IPS-18c (cell line): ENCODE data around the gene SH3BP5L.
"Not testable (repeated sequence)": the region's sequence is repeated elsewhere in the genome, so short reads cannot be mapped to it uniquely, and the experiment has no call there.

Experiments used
- H3K4me3 ChIP-seq: 2 replicates; pipeline ENCODE4 v1.7.0; 2013; ENCODE audit warnings: low read depth, mild to moderate bottlenecking, low read length, moderate library complexity; ENCODE audit not compliant: insufficient read depth
- H3K9me3 ChIP-seq: one replicate; pipeline ENCODE4 v1.6.1; 2013; ENCODE audit warnings: mild to moderate bottlenecking, low read length, moderate library complexity; ENCODE audit not compliant: control insufficient read depth, insufficient read depth

The SH3BP5L gene

DNA sequence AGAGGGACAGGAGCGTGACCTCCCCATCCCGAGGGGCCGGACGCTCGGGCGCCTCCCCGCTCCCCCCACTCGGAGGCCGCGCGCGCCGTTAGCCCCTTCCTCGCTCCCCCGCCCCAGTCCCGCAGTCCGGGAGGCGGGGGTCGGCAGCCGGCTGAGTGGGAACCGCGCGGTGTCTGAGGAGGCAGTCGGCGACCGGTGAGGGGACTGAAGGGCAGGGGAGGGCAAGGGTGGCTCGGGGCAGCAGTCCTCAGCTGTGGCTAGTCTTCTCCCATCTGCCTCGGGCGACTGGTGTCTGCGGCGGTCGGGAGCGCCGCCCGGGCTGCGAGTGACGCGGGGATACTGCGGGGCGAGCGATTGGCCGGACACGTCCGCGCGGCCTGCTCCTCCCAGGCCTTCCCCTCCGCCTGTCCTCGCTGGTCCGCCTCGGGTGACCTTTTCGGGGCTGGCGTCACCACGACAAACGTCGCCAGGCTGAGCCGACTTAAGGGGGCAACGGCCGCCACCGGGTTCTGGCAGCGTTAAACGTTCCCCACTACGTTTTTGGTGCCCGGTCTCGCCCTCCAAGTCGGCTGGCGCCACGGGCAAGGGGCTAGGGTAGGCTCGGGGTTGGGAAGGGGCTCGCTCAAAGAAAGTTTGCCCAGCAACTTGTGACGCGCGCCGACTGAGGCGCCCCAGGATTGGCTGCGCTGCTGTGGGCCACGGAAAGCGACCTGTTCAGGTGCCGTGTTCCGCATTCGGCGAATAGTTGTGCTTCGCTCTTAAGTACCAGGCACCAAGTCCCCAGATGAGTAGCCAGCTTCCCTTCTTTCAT, 12.8 kb upstream of the SH3BP5L start:
- no peaks in the 10 kb centered on the region for H3K9me3 ChIP-seq
- peak overlapping the region; percentile 98 for H3K4me3 ChIP-seq

DNA sequence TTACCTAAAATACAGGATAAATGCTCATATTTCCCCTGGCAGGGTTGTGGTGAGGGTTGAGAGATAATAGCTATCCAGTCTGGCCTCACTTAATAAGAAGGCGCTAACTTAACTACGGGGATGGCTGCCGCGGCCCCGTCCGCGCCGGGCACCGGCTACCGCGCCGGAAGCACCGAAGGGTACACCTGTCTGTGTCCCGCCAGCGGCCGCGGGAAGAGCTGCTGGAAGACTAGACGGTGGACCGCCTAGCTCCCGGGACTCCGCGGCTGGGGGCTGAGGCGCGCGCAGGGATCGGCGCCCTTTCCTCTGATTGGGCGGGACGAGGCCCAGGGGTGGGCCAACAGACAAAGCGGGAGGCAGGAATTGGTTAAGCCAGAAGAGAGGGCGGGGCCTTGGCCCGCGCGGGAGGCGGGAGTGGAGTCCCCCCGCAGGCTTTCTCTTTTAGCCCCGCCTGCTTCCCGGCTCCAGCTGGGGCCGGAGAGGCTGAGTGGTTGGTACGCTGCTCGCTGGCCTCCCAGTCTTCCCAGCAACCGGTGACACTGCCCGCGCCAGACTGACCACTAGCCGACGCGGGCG, 12.2 kb upstream of the SH3BP5L start, which contains the start of gene ZNF672:
Gene ZNF672 (plus strand): TSS at position 444 of the 576 bp plus-strand sequence. CDS start 9,051 bp downstream, outside the sequence.
- Histone ChIP-seq H3K9me3 (no peaks in the 10 kb centered on the region), H3K4me3 (peak within 1 kb of the TSS; percentile 98)

DNA sequence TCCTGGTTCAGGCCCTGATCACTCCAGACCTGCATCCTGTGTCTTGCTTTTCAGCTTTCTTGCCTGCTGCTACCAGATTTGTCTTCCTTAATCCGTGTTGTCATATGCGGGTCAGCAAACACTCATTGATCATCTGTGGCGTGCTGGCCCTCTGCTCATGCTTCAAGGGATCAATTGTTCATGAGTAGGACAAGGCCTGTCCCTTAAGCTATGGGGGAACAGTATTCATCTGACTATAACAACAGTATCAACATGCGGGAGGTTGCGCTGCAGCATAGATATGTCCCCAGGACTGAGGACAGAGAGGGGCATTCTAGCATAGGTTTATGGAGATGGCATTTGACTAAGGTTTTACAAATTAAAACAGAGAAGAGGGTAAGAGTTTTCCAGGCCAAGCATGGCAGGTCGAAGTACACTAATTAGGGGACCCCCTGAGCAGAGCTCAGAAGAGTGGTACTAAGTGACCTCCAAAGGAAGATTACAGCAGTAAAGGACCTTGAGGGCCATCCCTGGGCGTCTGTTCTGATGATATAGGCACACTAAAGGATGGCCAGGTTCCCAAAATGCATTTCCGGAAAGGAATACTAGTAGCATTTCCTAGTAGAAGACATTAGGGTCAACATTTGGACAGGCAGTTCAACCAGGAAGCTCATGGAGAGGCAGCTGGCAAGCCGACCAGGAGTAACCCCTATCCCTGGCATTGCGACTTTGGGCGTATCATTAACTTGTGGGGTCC, 11.5 kb upstream of the SH3BP5L start:
- Histone ChIP-seq H3K4me3 (peak overlapping the region; percentile 46), H3K9me3 (no peaks in the 10 kb centered on the region)

DNA sequence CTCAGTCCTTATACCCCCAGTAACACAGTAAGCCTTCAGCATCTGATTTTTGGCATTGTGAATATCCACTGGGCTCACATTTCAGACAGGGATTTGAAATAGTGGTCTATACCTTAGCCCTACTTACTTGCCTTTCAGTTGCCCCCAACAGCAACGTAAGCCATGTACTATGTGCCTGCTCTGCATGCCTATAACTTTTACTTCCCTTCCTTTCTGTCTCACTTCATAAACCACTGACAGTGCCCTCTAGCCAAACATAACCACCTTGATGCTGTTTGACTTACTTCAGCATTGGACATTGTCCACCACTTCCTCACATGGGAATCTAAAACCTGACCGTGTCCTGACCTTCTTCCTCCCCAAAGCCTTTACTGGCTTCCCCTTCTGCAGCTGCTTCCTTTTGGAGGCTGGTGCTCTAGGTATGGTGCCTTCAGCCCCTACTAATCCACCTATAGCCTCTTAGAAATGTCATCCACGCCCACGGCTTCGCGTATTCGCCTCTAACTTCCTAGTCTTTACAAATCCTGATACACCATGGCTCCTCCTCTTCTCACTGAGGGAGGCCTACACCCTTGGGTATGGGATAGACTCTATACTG, 8.7 kb upstream of the SH3BP5L start:
- Histone ChIP-seq H3K4me3 (no peak overlapping the region), H3K9me3 (no peaks in the 10 kb centered on the region)

DNA sequence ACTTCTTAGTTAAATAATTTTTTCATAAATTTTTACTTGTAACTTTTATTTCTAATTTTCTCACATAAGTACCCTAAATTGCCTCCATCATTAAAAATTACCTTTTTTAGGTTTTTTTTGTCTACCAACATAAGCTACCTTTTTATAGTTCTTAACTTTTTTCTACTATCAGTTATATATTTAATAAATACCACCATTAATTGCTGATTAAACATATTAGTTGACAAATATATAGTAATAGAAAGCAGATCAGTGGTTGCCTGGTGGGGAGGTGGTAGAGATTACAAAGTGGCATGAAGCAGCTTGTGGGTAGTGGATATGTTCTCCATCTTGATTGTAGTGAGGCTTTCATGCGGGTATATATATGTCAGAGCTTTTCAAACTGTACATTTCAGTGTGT, 6.1 kb upstream of the SH3BP5L start:
- H3K4me3 ChIP-seq, result no peak overlapping the region
- H3K9me3 ChIP-seq, result no peaks in the 10 kb centered on the region

DNA sequence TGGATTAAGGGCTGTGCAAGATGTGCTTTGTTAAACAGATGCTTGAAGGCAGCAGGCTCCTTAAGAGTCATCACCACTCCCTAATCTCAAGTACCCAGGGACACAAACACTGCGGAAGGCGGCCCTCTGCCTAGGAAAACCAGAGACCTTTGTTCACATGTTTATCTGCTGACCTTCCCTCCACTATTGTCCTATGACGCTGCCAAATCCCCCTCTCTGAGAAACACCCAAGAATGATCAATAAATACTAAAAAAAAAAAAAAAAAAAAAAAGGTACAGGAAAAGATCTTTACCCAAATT, 5.0 kb upstream of the SH3BP5L start:
- not testable (repeated sequence) for H3K4me3 ChIP-seq, H3K9me3 ChIP-seq

DNA sequence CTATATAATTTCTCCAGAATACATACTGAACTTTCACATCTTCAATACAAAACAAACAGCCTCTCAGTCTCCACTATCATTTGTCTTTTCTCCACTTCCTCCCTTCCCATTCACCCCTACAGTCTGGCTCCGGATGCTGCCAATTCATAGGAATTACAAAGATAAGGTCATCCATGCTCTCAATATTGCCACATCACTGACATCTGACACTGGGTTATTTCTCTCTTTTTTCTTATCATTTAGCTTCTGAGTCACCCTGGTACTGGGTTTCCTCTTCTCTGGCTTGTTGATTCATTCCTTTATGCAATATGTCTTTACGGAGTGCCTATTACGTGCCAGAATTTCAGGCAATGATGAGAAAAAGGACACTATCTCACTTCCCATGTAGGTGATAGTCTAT, 3.1 kb upstream of the SH3BP5L start:
- H3K9me3 ChIP-seq, result no peaks in the 10 kb centered on the region
- no peak overlapping the region for H3K4me3 ChIP-seq

DNA sequence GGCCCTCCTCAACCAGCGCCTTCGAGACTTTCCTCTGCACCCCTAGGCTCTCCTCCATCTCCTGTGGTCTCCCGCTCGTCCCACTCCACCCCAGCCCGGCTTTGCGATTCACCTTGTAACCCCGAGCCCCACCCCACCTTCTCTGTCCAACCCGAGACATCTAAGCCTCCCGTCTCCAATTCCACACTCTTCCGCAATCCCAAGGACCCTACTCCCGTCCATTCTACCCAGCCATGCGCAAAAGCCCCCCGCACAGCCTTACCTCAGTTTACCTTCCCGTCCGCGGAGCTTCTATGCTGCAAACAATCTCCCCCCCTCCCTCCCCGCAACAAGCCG, 174 bp downstream of the SH3BP5L start:
- peak overlapping the region; percentile 87 for H3K4me3 ChIP-seq
- no peaks in the 10 kb centered on the region for H3K9me3 ChIP-seq

DNA sequence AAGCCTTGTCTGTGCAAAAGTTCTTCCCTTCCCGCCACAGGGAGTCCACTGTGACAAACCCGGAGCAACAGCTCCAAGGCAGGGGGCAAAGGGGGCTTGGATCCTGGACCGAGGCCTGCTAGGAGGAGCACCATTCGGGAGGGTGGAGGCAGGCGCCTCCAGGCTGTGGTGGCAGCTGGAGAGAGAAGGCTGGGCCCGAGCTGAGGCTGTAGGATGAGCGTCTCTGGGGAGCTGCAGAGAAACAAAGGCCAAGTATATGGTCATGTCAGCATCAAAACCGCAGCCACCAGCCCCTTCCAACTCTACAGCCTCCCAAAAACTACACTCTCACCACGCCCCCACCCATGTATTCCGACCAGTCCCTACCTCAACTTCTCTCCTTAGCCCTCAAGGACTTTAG, 579 bp downstream of the SH3BP5L start:
- H3K9me3 ChIP-seq, result no peaks in the 10 kb centered on the region
- peak overlapping the region; percentile 87 for H3K4me3 ChIP-seq

DNA sequence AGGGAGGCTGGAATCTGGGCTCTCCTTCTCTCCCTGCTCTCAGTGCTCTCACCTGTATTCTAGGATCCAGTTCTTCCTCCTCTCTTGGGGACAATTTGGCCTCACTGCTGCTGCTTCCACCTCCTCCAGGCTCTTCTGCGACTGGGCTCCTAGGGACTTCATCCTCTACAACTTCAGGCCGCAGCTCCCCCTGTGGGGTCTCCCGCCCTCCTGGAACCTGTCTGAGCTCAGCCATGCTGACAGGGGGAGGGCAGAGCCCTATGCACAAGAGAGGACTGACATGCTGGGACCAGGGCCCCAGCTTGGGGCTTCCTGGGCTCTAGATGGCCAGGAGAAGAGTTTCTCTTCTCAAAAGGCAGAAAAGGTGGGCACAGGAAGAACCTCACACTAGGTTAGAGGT, 1.0 kb downstream of the SH3BP5L start:
- no peaks in the 10 kb centered on the region for H3K9me3 ChIP-seq
- no peak overlapping the region; the same call in 1 of the 2 replicates for H3K4me3 ChIP-seq

DNA sequence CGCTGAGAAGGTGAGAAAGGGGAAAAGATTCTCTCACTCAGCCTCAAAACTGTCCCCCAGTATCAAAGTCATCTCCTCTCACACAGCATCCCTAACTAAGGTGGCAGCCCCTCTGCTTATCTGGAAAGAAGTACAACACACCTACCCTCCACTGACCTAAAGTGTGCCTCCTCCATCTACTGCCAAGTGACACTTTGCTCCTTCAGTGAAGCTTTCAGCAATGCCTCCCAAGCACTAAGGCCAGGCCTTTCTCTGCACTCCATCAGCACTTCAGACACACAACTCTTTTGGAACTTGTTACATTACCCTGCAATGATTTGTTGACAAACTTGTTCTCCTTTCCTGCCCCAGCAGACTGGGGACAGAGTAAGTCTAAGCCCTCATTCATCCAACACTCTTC, 1.4 kb downstream of the SH3BP5L start:
- Histone ChIP-seq H3K4me3 (no peak overlapping the region), H3K9me3 (no peaks in the 10 kb centered on the region)

DNA sequence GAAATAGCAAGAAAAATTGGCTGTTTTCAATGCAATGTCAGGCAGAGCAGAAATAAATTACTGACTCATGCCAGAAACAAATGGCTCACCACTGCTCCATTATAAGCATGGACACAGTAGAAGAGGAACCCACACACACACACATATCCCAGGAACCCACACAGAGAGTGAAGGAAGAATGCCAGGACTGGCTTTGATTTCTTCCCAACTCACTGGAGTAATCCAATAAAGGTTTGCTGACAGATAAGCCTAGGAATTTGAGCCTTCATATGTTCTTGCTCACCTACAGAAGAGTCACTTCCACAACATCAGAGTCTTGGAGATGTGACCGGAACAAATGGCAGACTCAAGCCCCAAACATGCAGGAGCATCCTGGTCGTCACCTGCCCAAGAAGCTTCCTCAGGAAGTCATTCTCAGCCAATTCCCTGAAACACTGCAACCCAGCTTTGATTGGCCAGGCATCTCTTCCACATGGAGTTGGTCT, 2.2 kb downstream of the SH3BP5L start:
- Histone ChIP-seq H3K4me3 (no peak overlapping the region), H3K9me3 (no peaks in the 10 kb centered on the region)

DNA sequence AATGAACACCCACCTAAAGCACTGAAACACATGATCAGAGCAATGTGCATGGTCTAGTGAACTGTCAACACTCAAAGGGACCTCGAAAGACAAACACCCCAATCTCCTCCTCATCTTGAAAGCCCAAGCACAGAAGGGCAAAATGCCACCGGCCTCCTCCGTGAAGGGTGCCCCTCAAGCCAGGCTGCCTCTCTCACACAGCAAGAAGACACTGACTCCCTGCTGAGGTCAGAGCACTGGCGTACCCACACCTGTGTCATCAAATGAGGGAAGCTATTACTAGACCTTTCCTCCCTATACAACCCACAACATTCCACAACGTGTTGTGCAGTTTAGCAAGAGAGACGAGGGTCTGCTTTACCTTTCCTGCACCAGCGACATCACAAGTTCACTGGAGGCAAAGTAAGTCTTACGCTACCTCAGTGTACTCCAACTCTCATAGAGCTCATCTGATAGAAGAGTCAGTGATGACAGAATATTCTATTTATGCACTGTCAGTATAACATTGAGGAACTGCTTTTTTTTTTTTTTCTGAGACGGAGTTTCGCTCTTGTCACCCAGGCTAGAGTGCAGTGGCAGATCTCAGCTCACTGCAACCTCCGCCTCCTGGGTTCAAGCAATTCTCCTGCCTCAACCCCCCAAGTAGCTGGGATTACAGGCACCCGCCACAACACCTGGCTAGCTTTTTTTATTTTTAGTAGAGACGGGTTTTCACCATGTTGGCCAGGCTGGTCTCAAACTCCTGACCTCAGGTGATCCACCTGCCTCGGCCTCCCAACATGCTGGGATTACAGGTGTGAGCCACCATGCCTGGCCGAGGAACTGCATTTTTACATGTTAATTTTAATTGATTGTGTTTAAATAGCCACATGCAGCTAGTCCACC, 3.3 kb downstream of the SH3BP5L start:
- Histone ChIP-seq H3K9me3 (no peaks in the 10 kb centered on the region), H3K4me3 (no peak overlapping the region)

DNA sequence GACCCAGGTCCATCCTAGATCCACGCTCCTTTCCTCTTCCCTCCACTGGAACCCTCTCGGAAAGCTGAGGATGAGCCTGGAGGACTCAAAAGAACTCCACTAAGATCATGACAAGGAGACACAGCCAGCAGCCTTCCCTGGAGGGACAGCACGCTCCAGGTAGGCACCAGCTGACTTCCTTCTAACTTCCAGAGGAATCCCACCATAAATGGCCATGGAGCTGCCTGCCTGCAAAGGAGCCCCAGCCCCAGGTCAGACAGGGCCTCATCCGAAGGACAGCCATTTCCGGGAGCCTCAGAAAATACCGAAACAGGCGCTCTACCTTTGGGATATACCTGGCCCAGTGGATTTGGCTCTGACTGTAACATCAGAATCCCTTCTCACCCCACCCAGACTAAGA, 4.1 kb downstream of the SH3BP5L start:
- Histone ChIP-seq H3K4me3 (no peak overlapping the region), H3K9me3 (no peaks in the 10 kb centered on the region)

DNA sequence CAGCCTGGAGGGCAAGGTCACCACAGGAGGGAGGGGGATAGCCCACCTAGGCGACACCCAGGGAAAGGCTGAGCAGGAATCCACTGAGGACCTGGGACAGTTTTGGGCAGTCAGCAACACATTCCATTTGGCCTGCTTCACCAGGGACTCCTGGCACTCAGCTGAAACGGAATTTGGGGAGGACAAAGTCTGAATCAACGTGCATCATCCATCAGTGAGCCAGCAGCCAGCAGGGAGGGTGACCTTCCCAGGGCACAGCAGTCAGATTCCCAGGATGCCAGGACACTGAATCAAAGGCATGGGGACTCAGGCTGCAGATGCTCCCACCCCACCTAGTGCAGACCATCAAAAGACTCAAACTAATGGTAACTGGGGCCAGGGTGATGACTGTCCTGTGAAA, 4.6 kb downstream of the SH3BP5L start:
- Histone ChIP-seq H3K9me3 (no peaks in the 10 kb centered on the region), H3K4me3 (no peak overlapping the region)

DNA sequence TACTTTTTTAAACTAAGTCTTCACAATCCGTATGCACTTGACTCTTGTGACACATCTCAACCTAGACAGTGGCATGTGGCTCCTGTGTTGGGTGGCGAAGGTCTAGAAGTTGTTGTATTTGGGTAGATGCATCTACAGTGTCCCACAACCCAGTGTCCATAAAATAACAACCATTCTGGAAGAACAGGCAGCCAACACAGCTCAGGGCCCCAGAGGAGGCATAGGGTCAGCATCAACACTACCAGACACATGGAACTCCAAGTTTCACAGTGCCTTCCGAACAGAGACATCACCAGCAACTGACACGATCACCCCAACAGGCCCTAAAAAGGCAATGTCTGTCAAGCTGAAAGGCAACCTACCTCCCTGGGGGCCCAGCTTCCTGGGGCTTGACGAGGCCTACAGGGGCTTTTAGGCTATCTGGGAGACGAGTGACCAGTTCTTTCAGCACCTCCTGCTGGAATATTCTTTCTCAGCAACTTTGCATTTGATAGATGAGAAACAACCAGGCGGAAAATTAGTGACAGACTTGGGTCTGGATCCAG, 5.6 kb downstream of the SH3BP5L start:
- no peaks in the 10 kb centered on the region for H3K9me3 ChIP-seq
- H3K4me3 ChIP-seq, result no peak overlapping the region
